SKM-1 treated with dmso at 0.1 percent for 144 hours (cell line): ENCODE measurements around the gene PKP2.

Experiments
- DNase-seq: peaks from one replicate; lab custom pipeline; 2025; ENCODE audit not compliant: unreplicated experiment; lab: John Stamatoyannopoulos, UW

PKP2 gene

DNA sequence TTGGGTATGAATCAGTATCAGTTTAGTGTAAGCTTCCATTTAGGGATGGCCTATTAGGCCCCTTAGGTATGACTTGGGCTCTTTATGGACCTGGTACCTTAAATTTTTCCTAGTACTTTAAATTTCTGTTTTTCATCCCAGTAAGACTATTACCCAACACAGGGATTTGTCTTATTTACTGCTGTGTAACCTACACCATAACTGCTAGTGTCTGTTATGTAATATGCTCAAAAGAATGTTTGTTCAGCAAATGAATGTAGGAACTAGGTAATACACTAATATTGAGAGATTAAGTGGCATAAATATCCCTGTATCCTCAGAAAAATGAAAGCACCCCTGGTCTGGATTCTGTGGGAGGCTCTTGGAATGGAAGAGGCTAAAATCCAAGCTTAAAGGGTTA lies 77.2 kb downstream of the PKP2 start:
- no peak for DNase-seq

GRCh38 chr12:32811686-32812392 lies 84.7 kb downstream of the PKP2 start:
- DNase-seq: no peak

- DNase-seq: no peak
Measured at GRCh38 chr12:32809846-32810245, 86.7 kb downstream of the PKP2 start.

GRCh38 chr12:32809196-32809595 lies 87.4 kb downstream of the PKP2 start:
- DNase-seq: no peak

GRCh38 chr12:32804301-32804700 lies 92.3 kb downstream of the PKP2 start:
- no peak for DNase-seq

GRCh38 chr12:32801269-32801980 lies 95.2 kb downstream of the PKP2 start:
- no peak for DNase-seq

- DNase-seq: no peak
Measured at GRCh38 chr12:32794281-32794680, 102.3 kb downstream of the PKP2 start.

GRCh38 chr12:32789916-32790315 lies 106.7 kb downstream of the PKP2 start:
- no peak for DNase-seq

GRCh38 chr12:32789446-32789845 lies 107.1 kb downstream of the PKP2 start:
- DNase-seq: no peak

GRCh38 chr12:32788405-32788804 lies 108.2 kb downstream of the PKP2 start:
- no peak for DNase-seq

- DNase-seq: no peak
Measured at GRCh38 chr12:32785557-32785956, 111.0 kb downstream of the PKP2 start.

DNA sequence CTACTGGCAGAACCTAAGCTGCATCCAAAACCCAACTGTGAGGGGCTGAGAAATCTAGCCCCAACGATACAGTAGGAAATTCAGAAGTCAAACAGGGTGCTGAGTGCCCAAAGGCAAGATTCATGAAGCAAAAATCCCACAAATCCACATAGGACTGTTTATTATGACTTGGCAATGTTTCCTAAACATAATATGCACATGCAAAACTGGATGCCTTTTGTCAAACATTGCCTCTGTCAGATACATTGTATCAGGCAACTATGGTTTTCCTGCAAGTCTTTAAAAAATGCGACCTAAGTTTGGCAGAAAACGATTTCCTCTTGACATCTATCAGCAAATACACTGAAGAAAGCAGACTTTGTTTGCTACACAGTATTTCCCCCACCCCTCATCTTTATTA lies 113.5 kb downstream of the PKP2 start:
- no peak for DNase-seq

DNA sequence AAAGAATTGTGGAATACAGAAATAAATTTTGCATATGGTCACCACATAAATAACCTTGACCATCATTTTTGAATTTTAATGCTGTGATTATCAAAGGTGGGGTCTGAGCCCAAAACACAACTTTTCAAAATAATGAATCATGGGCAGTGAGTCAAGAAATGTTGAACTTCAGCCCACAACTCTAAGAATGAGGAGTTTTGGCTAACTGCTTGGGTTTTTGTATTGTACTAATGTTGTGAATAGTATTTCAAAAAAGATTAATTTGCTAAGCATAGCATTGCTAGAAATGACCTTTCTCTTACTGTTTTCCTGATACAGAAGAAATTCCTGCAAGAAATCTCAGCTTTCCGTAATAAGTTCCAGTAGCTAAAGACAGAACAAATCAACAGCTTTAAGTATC lies 116.5 kb downstream of the PKP2 start:
- DNase-seq: no peak

DNA sequence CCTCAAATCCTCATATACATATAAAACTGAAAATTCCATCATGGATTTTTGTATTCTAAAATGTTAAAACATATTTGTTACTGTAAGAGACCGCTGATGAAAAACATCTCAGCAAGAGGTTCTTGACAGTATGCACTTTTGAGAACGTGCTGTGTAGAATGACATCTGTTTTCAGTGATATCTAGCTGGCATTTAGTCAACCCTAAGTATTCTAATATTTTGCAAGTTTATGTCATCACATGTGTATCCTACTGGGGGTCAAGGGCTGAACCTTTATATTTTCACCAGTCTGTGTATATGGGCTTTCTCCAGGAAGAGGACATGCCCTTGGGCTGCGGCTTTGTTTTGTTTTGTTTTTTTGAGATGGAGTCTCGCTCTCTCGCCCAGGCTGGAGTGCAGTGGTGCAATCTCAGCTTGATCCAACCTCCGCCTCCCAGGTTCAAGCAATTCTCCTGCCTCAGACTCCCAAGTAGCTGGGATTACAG lies 118.8 kb downstream of the PKP2 start:
- no peak for DNase-seq

GRCh38 chr12:32777159-32777558 lies 119.4 kb downstream of the PKP2 start:
- DNase-seq: no peak

DNA sequence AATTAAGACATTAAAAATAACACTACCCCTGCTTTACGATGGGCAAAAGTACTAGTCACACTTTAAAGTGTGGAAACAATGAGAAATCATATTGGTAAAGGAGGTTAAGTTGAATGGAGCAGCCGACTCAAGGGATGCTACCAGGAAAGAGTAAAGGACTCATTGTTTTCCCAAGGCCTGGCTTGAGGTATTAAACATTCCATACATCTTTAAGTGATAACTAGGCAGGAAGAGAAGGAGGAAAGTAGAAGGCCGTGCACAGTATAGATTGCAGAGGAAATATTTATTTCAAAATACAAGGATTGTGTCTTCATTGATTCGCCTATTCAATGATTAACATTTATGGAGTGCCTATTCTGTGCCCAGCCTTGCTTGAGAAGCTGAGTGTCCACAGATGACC lies 120.3 kb downstream of the PKP2 start:
- DNase-seq: no peak

DNA sequence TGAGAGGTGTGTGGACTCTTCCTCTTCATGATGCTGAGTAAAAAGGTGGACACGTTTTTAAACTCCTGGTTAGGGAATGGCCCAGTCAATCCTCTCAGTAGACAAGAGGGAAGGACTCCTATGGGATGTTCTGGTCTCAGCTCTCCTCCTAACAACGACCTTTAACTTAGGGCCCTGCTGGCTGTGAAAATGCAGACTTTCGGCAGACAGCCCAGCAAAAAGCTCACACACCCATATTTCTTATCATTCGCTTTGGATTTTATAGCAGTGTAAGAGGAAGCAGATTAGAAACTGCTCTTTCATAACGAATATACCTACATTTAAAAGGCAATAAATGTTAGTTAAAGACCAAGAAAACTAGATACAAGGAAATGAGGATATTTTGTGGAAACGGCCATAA lies 122.9 kb downstream of the PKP2 start:
- DNase-seq: no peak

- no peak for DNase-seq
Measured at GRCh38 chr12:32770141-32770540, 126.4 kb downstream of the PKP2 start.

GRCh38 chr12:32768518-32768917 lies 128.1 kb downstream of the PKP2 start:
- no peak for DNase-seq

DNA sequence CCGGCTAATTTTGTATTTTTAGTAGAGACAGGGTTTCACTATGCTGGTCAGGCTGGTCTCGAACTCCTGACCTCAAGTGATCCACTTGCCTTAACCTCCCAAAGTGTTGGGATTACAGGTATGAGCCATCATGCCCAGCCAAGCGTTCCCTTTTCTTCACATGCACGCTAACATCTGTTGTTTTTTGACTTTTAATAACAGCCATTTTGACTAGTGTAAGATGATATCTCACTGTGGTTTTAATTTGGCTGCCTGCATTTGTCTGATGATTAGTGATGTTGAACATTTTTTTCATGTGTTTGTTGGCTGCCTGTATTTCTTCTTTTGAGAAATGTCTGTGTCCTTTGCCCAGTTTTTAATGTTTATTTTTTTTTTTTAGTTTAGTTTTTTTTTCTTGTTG lies 130.7 kb downstream of the PKP2 start:
- no peak for DNase-seq

- DNase-seq: peak; percentile 44
Measured at GRCh38 chr12:32761716-32762115, 134.9 kb downstream of the PKP2 start.

- no peak for DNase-seq
Measured at GRCh38 chr12:32757157-32757556, 139.4 kb downstream of the PKP2 start.
